Activated CD4-positive, alpha-beta T cell treated with anti-CD3 and anti-CD28 coated beads for 4 hours (primary cell): ENCODE results near the gene NQO2.
"Not testable (repeated sequence)": the region's sequence is repeated elsewhere in the genome, so short reads cannot be mapped to it uniquely, and the experiment has no call there.

Experiments used
- DNase-seq, 2 donors: peaks; one replicate each; pipeline ENCODE4 v3.0.0-alpha.2; 2020

The NQO2 gene

GRCh38 chr6:3045777-3046176 lies 46.1 kb downstream of the NQO2 start:
- DNase-seq: no peak

- DNase-seq: no peak
These were observed 46.6 kb downstream of the NQO2 start for GRCh38 chr6:3046295-3046694.

DNA sequence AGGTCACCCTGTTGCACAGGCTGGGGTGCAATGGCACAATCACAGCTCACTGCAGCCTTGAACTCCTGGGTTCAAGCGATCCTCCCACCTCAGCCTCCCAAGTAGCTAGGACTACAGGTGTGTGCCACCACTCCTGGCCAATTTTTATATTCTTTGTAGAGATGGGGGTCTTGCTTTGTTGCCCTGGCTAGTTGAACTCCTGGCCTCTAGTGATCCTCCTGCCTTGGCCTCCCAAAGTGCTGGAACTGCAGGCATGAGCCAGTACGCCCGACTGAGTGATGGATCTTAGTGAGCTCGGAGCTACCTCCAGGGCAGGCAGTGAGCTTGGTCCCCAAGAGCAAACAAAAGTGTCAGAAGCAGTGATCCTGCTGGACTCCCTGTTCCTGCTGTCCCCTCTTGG lies 48.3 kb downstream of the NQO2 start:
- DNase-seq: not testable (repeated sequence)

DNA sequence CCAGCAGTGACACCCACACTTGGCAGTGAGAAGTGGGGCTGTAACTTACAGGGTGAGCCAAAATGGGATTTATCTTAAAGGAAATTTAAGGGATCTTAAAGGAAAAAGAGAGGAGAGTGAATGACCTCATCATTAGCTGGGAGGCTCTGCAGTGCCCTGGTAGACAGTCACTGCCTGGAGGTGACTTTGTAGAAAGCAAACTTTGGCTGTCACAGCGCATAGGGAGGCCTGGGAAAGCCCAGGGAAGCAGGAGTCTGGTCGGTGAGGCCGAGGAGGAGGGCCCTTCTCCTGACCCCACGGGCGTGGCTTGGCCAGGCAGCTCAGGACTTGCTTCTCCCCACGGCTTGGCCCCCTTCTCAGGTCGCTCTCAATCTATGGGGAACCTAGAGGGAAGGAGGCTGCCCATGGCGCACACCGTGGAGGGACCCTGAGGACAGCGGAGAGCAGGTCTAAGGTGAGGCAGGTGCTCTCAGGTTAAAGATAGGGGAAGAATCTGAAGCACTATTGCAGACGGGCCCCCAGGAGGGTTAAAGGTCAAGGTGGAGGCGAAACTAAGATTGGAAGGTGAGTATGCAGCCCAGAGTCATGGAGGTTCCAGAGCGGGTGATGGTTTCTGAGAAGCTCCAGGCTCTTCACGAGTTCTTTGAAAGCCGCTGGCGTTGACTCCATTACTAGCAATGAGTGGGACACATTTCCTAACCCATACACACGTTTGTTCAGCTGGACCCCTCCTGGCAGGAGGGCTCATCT lies 53.0 kb downstream of the NQO2 start:
- DNase-seq: no peak

GRCh38 chr6:3053231-3053508 lies 53.5 kb downstream of the NQO2 start:
- no peak for DNase-seq

GRCh38 chr6:3054229-3055157 lies 54.8 kb downstream of the NQO2 start:
- not testable (repeated sequence) for DNase-seq

DNA sequence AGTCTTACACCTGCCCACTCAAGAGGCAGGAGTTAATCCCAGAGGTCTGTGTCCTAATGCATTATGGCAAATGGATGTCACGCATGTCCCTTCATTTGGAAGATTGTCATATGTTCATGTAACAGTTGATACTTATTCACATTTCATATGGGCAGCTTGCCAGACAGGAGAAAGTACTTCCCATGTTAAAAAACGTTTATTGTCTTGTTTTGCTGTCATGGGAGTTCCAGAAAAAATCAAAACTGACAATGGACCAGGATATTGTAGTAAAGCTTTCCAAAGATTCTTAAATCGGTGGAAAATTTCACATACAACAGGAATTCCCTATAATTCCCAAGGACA lies 55.4 kb downstream of the NQO2 start:
- not testable (repeated sequence) for DNase-seq

DNA sequence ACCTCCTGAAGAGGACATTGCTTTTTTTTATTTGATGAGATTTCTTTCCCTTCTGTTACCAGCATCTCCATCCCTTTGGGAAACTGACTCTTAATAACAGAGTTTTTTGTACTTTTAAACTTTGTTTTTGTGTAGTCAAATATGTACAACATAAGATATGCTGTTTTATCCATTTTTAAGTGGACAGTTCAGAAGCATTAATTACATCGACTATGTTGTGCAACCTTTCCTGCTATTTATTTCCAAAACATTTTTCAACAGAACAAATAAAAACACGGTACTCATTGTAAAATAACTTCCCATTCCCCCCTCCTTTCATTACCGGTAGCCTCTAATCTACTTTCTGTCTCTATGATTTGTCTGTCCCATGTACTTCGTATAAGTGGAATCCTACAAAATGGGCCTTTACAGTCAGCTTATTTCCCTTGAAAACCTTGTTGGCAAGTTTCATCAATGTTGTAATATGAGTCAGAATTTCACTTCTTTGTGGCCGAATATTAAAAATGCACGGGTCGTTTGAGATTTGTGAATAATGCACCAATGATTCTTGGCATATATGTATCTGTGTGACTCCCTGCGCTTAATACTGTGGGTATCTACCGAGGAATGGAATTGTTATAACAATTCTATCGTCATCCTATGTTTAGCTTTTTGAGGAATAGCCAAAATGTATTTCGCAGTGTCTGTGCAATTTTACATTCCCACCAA lies 57.5 kb downstream of the NQO2 start:
- DNase-seq: no peak

DNA sequence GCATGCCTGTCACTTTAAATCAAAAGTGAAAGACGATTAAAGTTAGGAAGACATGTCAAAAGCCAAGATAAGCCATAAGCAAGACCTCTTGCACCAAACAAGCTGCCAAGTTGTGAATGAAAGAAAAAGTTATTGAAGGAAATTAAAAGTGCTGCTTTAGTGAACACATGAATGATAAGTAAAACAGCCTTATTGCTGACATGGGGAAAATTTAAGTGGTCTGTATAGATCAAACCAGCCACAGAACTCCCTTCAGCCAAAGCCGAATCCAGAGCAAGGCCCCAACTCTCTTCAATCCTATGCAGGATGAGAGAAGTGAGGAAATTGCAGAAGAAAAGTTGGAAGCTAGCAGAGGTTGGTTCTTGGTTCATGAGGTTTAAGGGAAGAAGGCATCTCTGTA lies 59.3 kb downstream of the NQO2 start:
- no peak for DNase-seq

DNA sequence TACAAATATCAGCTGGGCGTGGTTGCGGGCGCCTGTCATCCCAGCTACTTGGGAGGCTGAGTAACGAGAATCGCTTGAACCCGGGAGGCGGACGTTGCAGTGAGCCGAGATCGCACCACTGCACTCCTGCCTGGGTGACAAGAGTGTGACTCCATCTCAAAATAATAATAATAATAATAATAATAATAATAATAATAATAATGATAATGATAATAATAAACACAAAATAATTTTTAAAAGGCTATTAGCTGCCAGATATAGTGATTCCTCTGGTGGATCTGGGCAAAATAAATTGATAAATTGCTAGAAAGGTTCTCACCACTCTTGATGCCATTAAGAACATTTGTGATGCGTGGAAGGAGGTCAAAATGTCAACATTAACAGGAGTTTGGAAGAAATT lies 60.4 kb downstream of the NQO2 start:
- DNase-seq: not testable (repeated sequence)

DNA sequence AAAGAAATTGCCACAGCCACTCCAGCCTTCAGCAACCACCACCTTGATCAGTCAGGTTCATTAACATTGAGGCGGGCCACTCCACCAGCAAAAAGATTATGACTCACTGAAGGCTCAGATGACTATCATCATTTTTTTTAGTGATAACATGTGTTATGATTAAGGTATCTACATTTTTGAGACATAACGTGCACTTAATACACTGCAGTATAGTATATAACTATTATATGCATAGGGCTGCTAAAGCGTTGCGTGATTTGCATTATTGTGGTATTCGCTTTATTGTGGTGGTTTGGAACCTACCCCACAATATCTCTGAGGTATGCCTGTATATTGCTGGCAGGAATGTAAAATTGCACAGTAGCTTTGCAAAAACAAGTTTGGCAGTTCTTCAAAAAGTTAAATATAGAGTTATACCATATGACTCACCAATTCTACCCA lies 61.8 kb downstream of the NQO2 start:
- DNase-seq: no peak

GRCh38 chr6:3063340-3063732 lies 63.6 kb downstream of the NQO2 start:
- DNase-seq: not testable (repeated sequence)

DNA sequence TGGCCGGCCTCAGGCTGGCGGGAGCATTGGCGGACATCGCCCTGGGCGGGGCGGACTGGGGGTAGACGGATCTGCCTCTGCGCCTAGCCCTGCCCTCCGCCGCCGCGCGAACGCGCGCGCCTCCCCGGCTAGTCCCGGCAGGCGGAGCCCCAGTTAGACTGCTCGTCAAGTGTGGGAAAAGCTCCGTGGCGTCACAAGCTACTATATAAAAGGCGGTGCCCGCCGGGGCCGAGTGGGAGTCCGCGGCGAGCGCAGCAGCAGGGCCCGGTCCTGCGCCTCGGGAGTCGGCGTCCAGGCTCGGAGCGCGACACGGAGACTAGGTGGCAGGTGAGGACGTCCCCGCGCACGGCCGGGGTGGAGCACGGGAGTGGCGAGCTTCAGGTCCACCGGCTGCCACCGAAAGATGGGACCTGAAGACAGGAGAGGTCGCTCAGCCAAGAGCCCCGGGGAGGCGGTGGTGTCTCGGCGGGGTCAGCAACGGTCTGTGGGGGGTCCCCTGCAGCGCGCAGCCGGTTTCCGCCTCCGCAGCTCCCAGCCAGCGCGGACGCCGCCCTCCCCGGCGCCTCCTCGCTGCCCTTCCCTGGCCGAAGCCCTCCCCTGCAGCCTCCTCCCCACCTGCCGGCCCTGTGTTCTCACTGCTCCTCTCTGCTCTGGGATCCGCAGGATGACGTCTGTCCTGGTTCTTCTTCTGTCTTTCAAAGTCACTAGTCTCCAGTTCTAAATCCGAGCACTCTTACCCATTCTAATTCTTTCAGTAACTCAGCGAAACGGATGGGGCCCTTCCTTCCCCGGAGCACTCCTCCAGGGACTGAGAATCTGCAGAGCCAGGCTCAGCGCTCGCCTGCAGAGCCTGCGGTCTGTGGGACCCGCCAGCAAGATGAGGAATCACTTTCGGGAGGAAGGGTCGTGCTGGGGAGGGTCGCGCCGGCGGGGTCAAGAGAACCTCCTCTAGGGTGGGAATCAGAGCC lies 64.3 kb downstream of the NQO2 start:
- DNase-seq: peak; percentile 90 to 91

DNA sequence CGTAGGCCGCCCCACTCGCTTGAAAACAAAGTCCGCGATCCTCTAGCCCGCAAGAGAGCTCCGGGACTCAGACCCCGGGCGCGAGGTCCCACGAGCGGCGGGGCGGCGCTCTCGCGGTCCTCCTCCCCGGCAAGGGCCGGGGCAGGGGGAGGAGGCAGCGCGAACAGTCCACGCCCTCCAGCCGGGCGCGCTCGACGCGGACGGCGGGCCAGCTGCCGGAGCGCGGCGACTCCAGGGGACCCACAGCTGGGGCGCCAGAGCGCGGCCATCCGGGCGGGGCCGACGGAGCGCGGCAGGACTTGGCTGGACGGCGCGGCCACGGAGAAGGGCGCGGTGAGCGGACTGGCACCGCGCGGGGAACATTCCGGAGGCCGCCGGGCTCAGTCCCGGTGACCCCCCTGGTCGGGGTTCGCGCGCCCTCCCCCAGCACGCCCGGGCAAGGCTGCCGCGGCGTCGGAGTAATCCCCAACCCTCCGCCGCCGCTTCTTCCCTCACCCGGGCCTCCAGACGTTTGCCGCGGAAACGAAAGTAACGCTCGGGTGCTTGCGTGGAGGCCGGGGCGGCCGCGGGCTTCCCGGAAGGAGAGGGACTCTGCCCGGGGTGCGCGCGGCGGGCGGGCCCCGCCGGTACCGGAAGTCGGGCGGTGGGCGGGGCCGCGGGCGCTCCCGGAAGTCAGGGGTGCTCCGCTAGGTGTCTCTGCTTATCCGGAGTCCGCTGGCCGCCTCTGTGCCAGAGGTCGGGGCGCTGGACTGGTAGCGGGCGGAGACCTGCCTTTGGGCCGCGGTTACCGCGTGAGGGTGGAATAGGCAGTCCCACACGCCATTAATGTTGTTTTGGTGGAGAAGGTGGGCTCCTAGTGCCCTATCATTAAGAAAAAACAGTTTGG lies 68.9 kb downstream of the NQO2 start, which contains the start of gene RIPK1:
TSS of gene RIPK1 (plus strand) at position 166 of the 886 bp plus-strand sequence. CDS start 8,330 bp downstream, outside the sequence.
- DNase-seq: peak; percentile 92 to 93
